DND-41 (cell line): ENCODE data around the gene NOS1.

ENCODE experiments used
- EZH2 ChIP-seq: IDR thresholded peaks from 3 replicates; pipeline ENCODE4 v1.6.1; 2012; ENCODE audit warnings: borderline replicate concordance, low read depth, mild to moderate bottlenecking, moderate library complexity, low read length, inconsistent platforms; ENCODE audit not compliant: severe bottlenecking
- TF ChIP-seq, protein P1 (sequence below): IDR thresholded peaks from 2 replicates; pipeline ENCODE4 v1.5.1; 2012; ENCODE audit warnings: borderline replicate concordance, low read length, moderate library complexity, mild to moderate bottlenecking; ENCODE audit not compliant: poor library complexity, severe bottlenecking; ENCODE audit errors: extremely low read depth

DNA sequence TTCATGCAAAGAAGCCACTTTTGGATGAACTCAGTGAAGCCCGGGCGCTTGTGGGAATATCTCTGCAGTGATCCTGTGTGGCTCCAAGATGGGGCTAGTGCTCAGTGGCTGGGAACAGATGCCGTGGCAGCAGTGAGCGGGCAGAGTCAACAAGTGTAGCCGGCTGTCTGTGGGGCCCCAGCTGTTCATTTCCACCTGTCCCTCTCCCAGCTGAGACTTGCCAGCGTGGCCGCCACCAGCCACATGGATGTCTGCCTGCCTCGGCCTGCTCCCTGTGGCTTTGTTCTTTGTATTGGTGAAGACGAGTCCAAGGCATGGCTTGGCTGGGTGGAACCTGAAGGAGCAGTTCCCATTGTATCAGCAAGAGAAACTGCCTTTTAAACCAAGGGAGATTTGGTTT, 77.3 kb downstream of the NOS1 start:
- TF ChIP-seq, protein P1, sequence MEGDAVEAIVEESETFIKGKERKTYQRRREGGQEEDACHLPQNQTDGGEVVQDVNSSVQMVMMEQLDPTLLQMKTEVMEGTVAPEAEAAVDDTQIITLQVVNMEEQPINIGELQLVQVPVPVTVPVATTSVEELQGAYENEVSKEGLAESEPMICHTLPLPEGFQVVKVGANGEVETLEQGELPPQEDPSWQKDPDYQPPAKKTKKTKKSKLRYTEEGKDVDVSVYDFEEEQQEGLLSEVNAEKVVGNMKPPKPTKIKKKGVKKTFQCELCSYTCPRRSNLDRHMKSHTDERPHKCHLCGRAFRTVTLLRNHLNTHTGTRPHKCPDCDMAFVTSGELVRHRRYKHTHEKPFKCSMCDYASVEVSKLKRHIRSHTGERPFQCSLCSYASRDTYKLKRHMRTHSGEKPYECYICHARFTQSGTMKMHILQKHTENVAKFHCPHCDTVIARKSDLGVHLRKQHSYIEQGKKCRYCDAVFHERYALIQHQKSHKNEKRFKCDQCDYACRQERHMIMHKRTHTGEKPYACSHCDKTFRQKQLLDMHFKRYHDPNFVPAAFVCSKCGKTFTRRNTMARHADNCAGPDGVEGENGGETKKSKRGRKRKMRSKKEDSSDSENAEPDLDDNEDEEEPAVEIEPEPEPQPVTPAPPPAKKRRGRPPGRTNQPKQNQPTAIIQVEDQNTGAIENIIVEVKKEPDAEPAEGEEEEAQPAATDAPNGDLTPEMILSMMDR, result no peak
- TF ChIP-seq EZH2, result no peak
